HepG2 (cell line): ENCODE results near the gene CLEC4M. TPM values are rescaled to one million over a fixed set of nuclear protein-coding genes. Genes with fewer than 3 reads are reported as not detected.

ENCODE experiments used
- GPN1 ChIP-seq: sonication (generic); formaldehyde crosslinking; IDR thresholded peaks from 2 replicates; pipeline ENCODE4 v1.5.1; 2020; ENCODE audit warnings: missing genetic modification reagents, borderline replicate concordance
- HMGA1 ChIP-seq: sonication (generic); formaldehyde crosslinking; conservative IDR thresholded peaks from 2 replicates; pipeline ENCODE4 v1.4.0; 2020; ENCODE audit warnings: missing genetic modification reagents
- JUN ChIP-seq: sonication (generic); formaldehyde crosslinking; IDR thresholded peaks from 2 replicates; pipeline ENCODE4 v1.4.0; 2020; ENCODE audit warnings: mild to moderate bottlenecking, missing genetic modification reagents
- TCF7L2 ChIP-seq: IDR thresholded peaks from 2 replicates; pipeline ENCODE4 v1.6.1; 2011; ENCODE audit warnings: mild to moderate bottlenecking, low read depth, low read length, moderate library complexity
- ZNF30 ChIP-seq: sonication (generic); formaldehyde crosslinking; IDR thresholded peaks from 2 replicates; pipeline ENCODE4 v1.5.0; 2020; ENCODE audit warnings: mild to moderate bottlenecking, missing genetic modification reagents
- polyA plus RNA-seq, 8 experiments: library from polyadenylated mRNA; depleted of rRNA in 3 of 8; stranded (reverse) in 7 of 8; unstranded in 1 of 8; fragments of >200 nt; fragmentation: Illumina TruSeq in 4 of 8; extraction: Trizol in 4 of 8; gene quantifications; 2 replicates each; pipeline versions ENCODE4 v1.2.1 to v1.2.3, GENCODE V29; 2011 to 2016; ENCODE audit warnings: low read depth in 4 of 8, missing spikeins in 1 of 8, mixed read lengths in 1 of 8; ENCODE audit not compliant: insufficient read depth in 1 of 8
- total RNA-seq, 5 experiments: library from RNA; depleted of rRNA; stranded (reverse); fragments of >200 nt; fragmentation: Illumina TruSeq; extraction: Trizol; gene quantifications; 2 replicates each; pipeline ENCODE4 v1.2.3, GENCODE V29; 2016; ENCODE audit warnings: low read depth in 1 of 5
- TF ChIP-seq, protein P1 (sequence below): sonication (generic); formaldehyde crosslinking; IDR thresholded peaks from 2 replicates; pipeline ENCODE4; 2020; ENCODE audit warnings: missing genetic modification reagents, mild to moderate bottlenecking, borderline replicate concordance
- TF ChIP-seq, protein P2 (sequence below), 2 experiments: sonication (generic) in 1 of 2; formaldehyde crosslinking in 1 of 2; IDR thresholded peaks; 2 replicates each; pipeline versions ENCODE4 v1.6.1 to v1.9.0; 2014 to 2022; ENCODE audit warnings: antibody characterized with exemption in 1 of 2, borderline replicate concordance in 1 of 2, inconsistent platforms in 1 of 2, low read depth in 1 of 2, missing genetic modification reagents in 1 of 2
- TF ChIP-seq, protein P3 (sequence below): IDR thresholded peaks from 2 replicates; pipeline ENCODE4 v1.6.1; 2016; ENCODE audit warnings: missing biosample characterization, missing genetic modification reagents, low read depth

CLEC4M gene
- total and polyA plus RNA-seq, 2 of the 13 experiments (the other 11 are each of a cell fraction or from before 2014, with no cell fraction given) = not detected

DNA sequence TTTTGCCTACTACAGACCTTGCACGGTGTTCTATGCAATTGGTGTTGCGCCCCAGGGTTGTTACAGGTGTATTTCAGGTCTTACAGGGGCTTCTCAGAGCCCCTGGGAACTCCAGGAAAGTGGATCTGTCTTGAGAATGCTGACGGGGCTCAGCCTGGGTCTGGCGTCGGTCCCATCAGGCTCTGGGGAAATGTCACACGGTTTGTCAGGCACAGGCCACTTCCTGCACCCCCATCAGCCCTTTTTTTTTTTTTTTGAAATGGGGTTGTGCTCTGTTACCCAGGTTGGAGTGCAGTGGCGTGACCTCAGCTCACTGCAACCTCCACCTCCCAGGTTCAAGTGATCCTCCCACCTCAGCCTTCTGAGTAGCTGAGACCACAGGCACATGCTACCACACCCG lies 44.4 kb upstream of the CLEC4M start (continued):
- TF ChIP-seq, protein P1, sequence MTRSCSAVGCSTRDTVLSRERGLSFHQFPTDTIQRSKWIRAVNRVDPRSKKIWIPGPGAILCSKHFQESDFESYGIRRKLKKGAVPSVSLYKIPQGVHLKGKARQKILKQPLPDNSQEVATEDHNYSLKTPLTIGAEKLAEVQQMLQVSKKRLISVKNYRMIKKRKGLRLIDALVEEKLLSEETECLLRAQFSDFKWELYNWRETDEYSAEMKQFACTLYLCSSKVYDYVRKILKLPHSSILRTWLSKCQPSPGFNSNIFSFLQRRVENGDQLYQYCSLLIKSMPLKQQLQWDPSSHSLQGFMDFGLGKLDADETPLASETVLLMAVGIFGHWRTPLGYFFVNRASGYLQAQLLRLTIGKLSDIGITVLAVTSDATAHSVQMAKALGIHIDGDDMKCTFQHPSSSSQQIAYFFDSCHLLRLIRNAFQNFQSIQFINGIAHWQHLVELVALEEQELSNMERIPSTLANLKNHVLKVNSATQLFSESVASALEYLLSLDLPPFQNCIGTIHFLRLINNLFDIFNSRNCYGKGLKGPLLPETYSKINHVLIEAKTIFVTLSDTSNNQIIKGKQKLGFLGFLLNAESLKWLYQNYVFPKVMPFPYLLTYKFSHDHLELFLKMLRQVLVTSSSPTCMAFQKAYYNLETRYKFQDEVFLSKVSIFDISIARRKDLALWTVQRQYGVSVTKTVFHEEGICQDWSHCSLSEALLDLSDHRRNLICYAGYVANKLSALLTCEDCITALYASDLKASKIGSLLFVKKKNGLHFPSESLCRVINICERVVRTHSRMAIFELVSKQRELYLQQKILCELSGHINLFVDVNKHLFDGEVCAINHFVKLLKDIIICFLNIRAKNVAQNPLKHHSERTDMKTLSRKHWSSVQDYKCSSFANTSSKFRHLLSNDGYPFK (CRISPR knock-in tag) = no peak
- TF ChIP-seq, protein P2, sequence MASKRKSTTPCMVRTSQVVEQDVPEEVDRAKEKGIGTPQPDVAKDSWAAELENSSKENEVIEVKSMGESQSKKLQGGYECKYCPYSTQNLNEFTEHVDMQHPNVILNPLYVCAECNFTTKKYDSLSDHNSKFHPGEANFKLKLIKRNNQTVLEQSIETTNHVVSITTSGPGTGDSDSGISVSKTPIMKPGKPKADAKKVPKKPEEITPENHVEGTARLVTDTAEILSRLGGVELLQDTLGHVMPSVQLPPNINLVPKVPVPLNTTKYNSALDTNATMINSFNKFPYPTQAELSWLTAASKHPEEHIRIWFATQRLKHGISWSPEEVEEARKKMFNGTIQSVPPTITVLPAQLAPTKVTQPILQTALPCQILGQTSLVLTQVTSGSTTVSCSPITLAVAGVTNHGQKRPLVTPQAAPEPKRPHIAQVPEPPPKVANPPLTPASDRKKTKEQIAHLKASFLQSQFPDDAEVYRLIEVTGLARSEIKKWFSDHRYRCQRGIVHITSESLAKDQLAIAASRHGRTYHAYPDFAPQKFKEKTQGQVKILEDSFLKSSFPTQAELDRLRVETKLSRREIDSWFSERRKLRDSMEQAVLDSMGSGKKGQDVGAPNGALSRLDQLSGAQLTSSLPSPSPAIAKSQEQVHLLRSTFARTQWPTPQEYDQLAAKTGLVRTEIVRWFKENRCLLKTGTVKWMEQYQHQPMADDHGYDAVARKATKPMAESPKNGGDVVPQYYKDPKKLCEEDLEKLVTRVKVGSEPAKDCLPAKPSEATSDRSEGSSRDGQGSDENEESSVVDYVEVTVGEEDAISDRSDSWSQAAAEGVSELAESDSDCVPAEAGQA (IDR thresholded peaks at IDR 0.05; ENCODE audit: low read depth) = no peak
- TF ChIP-seq, protein P2 (CRISPR knock-in tag; IDR thresholded peaks at IDR 0.05; ENCODE audit: borderline replicate concordance) = no peak
- no peak for TF ChIP-seq HMGA1 (CRISPR knock-in tag)
- no peak for TF ChIP-seq TCF7L2
- no peak for TF ChIP-seq JUN (CRISPR knock-in tag)
- TF ChIP-seq GPN1 (CRISPR knock-in tag) = no peak
- no peak for TF ChIP-seq ZNF30 (CRISPR knock-in tag)
- TF ChIP-seq, protein P3, sequence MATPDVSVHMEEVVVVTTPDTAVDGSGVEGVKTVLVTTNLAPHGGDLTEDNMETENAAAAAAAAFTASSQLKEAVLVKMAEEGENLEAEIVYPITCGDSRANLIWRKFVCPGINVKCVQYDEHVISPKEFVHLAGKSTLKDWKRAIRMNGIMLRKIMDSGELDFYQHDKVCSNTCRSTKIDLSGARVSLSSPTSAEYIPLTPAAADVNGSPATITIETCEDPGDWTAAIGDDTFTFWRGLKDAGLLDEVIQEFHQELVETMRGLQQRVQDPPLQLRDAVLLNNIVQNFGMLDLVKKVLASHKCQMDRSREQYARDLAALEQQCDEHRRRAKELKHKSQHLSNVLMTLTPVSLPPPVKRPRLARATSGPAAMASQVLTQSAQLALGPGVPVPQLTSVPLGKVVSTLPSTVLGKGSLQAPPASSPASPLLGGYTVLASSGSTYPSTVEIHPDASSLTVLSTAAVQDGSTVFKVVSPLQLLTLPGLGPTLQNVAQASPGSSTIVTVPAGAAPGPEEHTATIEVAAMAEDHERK (CRISPR knock-in tag) = no peak
